ENCODE results near the gene MAGEE2. TPM values are rescaled to one million over a fixed set of nuclear protein-coding genes. Genes with fewer than 3 reads are reported as not detected.

Gene MAGEE2, protein sequence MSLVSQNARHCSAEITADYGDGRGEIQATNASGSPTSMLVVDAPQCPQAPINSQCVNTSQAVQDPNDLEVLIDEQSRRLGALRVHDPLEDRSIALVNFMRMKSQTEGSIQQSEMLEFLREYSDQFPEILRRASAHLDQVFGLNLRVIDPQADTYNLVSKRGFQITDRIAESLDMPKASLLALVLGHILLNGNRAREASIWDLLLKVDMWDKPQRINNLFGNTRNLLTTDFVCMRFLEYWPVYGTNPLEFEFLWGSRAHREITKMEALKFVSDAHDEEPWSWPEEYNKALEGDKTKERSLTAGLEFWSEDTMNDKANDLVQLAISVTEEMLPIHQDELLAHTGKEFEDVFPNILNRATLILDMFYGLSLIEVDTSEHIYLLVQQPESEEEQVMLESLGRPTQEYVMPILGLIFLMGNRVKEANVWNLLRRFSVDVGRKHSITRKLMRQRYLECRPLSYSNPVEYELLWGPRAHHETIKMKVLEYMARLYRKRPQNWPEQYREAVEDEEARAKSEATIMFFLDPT
- total RNA-seq (2012; rRNA removed), result not detected in 2 replicates
- not detected in 2 replicates for polyA plus RNA-seq (2012; rRNA removed)
- not detected in 2 replicates for polyA plus RNA-seq (2012; cell fraction: cytosol; rRNA removed)
- not detected in 2 replicates for polyA plus RNA-seq (2012; cell fraction: nucleus; rRNA removed; ENCODE audit: low replicate concordance)
- not detected for Bru-seq, nascent RNA
- not detected for BruChase-seq, experiment 1, labeled RNA remaining after a 6-hour chase
- not detected for BruChase-seq, experiment 2, labeled RNA remaining after a 2-hour chase
- long read RNA-seq, result 0 reads

DNA sequence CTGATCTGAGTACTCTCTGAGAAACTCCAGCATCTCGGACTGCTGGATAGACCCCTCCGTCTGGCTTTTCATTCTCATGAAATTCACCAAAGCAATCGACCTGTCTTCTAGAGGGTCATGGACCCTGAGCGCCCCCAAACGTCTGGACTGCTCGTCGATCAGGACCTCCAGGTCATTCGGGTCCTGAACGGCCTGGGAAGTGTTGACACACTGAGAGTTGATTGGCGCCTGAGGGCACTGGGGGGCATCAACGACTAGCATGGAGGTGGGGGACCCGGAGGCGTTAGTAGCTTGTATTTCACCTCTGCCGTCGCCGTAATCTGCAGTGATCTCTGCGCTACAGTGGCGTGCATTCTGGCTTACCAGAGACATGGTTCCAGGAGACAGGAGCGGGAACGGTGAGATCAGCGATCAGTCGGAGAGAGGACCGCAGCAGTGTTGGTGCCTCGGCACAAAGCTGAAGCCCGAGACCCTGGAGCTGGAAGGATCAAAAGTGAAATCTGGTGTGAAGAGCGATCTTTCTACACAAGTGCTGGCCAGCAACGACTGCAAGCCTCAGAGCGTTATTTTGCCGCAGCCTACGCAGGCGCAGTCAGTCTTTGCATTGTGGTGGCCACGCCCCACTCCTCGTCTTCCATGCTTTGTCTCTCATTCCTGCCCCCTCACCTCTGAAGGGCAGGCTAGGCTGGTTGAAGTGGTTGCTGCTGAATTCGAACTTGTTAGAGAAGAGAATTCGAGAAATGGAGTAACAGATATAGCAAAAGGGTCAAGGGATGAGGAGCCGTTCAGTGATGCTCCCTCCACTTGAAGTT lies at the start of gene MAGEE2:
Gene MAGEE2 (minus strand): TSS at position 575 of the 812 bp plus-strand sequence. CDS start 203 bp downstream, at position 372.
- CTCF ChIA-PET, result no interaction called here
- BruUV-seq (replicated peaks), result no TSS peak

More for the DNA sequence above, at the start of gene MAGEE2:
- no peaks in the 10 kb centered on the region for H3K79me1 ChIP-seq (ENCODE audit: low read depth in 1 of 2, low read length in 2 of 2)
- H4K20me1 ChIP-seq (ENCODE audit: insufficient read depth, low read length), result no peaks in the 10 kb centered on the region
- no peak within 1 kb of the TSS for H2BK20ac ChIP-seq (ENCODE audit: low read depth, low read length)
- no peak within 1 kb of the TSS for H2BK5ac ChIP-seq (ENCODE audit: low read depth, low read length, poor library complexity, severe bottlenecking)
- no peak within 1 kb of the TSS for H3K14ac ChIP-seq (replicated peaks; ENCODE audit: low read depth, low read length)
- H3K4me3 ChIP-seq (ENCODE audit: insufficient read depth, low read depth, low read length), result no peak within 1 kb of the TSS
- H3K36me3 ChIP-seq (ENCODE audit: control insufficient read depth, insufficient read depth, low read length), result no peaks in the 10 kb centered on the region
- H3K4ac ChIP-seq (ENCODE audit: low read depth, low read length), result no peak within 1 kb of the TSS
- H3K27ac ChIP-seq (ENCODE audit: insufficient read depth, low read length), result no peak within 1 kb of the TSS
- no peaks in the 10 kb centered on the region for H3K4me1 ChIP-seq (ENCODE audit: control insufficient read depth, insufficient read depth, low read length)
- H3K9me1 ChIP-seq (ENCODE audit: insufficient read depth, low read length), result no peaks in the 10 kb centered on the region
- in situ Hi-C loops (cut with MboI; ENCODE audit: low sequenced_read_pairs) (no loop called here), intact Hi-C loops (cut with micrococcal nuclease) (no loop called here), dilution Hi-C loops (cut with HindIII; ENCODE audit: low sequenced_read_pairs, unreplicated experiment) (no loop called here)
- no peak within 1 kb of the TSS for H2AK5ac ChIP-seq (ENCODE audit: low read depth, low read length)
- no peak for ATAC-seq (ENCODE audit: low read depth)
- H3K27me3 ChIP-seq (ENCODE audit: control insufficient read depth, insufficient read depth, low read length), result no peaks in the 10 kb centered on the region
- no peak within 1 kb of the TSS for H4K5ac ChIP-seq (ENCODE audit: low read depth, low read length)
- no peak within 1 kb of the TSS for H3K23ac ChIP-seq (ENCODE audit: low read depth, low read length)
- no peak for DNase-seq
- no peak within 1 kb of the TSS for H3K56ac ChIP-seq (ENCODE audit: extremely low read depth, insufficient read depth, low read length)
- no peak within 1 kb of the TSS for H3K4me2 ChIP-seq (ENCODE audit: low read depth, low read length)
- TF ChIP-seq CEBPB (IDR thresholded peaks at IDR 0.05; ENCODE audit: low read depth, low read length) (no peak), RCOR1 (IDR thresholded peaks at IDR 0.05; ENCODE audit: insufficient replicate concordance, low read length) (no peak), CHD1 (IDR thresholded peaks at IDR 0.05; ENCODE audit: low read depth, low read length) (no peak), RAD21 (IDR thresholded peaks at IDR 0.05; ENCODE audit: low read length) (no peak), NFE2L2 (IDR thresholded peaks at IDR 0.05; ENCODE audit: low read depth, low read length) (no peak), MAZ (IDR thresholded peaks at IDR 0.05; ENCODE audit: borderline replicate concordance, low read depth, low read length) (no peak), POLR2A (IDR thresholded peaks at IDR 0.05; ENCODE audit: low read depth, low read length) (no peak), MXI1 (IDR thresholded peaks at IDR 0.05; ENCODE audit: borderline replicate concordance, low read depth, low read length) (no peak), BHLHE40 (IDR thresholded peaks at IDR 0.05; ENCODE audit: low read depth, low read length) (no peak), MAFK (IDR thresholded peaks at IDR 0.05; ENCODE audit: low read depth, low read length) (no peak), SMC3 (IDR thresholded peaks at IDR 0.05; ENCODE audit: low read depth, low read length) (no peak)
- TF ChIP-seq, protein P1, sequence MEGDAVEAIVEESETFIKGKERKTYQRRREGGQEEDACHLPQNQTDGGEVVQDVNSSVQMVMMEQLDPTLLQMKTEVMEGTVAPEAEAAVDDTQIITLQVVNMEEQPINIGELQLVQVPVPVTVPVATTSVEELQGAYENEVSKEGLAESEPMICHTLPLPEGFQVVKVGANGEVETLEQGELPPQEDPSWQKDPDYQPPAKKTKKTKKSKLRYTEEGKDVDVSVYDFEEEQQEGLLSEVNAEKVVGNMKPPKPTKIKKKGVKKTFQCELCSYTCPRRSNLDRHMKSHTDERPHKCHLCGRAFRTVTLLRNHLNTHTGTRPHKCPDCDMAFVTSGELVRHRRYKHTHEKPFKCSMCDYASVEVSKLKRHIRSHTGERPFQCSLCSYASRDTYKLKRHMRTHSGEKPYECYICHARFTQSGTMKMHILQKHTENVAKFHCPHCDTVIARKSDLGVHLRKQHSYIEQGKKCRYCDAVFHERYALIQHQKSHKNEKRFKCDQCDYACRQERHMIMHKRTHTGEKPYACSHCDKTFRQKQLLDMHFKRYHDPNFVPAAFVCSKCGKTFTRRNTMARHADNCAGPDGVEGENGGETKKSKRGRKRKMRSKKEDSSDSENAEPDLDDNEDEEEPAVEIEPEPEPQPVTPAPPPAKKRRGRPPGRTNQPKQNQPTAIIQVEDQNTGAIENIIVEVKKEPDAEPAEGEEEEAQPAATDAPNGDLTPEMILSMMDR (conservative IDR thresholded peaks at IDR 0.05; ENCODE audit: low read depth, low read length), result no peak
- TF ChIP-seq, protein P2, sequence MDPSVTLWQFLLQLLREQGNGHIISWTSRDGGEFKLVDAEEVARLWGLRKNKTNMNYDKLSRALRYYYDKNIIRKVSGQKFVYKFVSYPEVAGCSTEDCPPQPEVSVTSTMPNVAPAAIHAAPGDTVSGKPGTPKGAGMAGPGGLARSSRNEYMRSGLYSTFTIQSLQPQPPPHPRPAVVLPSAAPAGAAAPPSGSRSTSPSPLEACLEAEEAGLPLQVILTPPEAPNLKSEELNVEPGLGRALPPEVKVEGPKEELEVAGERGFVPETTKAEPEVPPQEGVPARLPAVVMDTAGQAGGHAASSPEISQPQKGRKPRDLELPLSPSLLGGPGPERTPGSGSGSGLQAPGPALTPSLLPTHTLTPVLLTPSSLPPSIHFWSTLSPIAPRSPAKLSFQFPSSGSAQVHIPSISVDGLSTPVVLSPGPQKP (IDR thresholded peaks at IDR 0.05; ENCODE audit: borderline replicate concordance, low read depth, low read length), result no peak
- H3K18ac ChIP-seq (ENCODE audit: low read depth, low read length), result no peak within 1 kb of the TSS
- no peak within 1 kb of the TSS for H2AK9ac ChIP-seq (replicated peaks; ENCODE audit: low read depth, low read length, poor library complexity)
- H3K9me3 ChIP-seq (ENCODE audit: control insufficient read depth, insufficient read depth, low read length), result peaks cover 6% of the 10 kb centered on the region; the same call in 1 of the 2 replicates
- H4K91ac ChIP-seq (ENCODE audit: insufficient read depth, low read depth, low read length), result no peak within 1 kb of the TSS
- H2BK15ac ChIP-seq (ENCODE audit: low read depth, low read length), result no peak within 1 kb of the TSS
- H2AFZ ChIP-seq (replicated peaks; ENCODE audit: low read length, poor library complexity), result peak within 1 kb of the TSS; percentile 27
- 49% methylated on average over 13 of the region's 36 CpGs; no CpG with 5 or more reads in 1 of the 2 experiments for WGBS, 2 experiments (ENCODE audit: extremely low coverage in 2 of 2, insufficient read length in 1 of 2)
- no peak within 1 kb of the TSS for H3K9ac ChIP-seq (ENCODE audit: low read depth, low read length)
- POLR2A ChIA-PET (ENCODE audit: unreplicated experiment), result no interaction called here
- H4K8ac ChIP-seq (ENCODE audit: low read depth in 2 of 2, low read length in 2 of 2), result no peak within 1 kb of the TSS
- no peak within 1 kb of the TSS for H2BK120ac ChIP-seq (ENCODE audit: low read depth, low read length)

Measured in IMR-90 (cell line).